Measurements from ENCODE around the gene WDFY4.

GRCh38 chr10:48701139-48701901 is 16.6 kb downstream of the WDFY4 start:
- TF ChIP-seq POLR2A (IDR thresholded peaks at IDR 0.05) (no peak), POLR2AphosphoS5 (IDR thresholded peaks at IDR 0.05) (peak in 1 of 3 donors; percentile 17)
- TF ChIP-seq, protein P1, sequence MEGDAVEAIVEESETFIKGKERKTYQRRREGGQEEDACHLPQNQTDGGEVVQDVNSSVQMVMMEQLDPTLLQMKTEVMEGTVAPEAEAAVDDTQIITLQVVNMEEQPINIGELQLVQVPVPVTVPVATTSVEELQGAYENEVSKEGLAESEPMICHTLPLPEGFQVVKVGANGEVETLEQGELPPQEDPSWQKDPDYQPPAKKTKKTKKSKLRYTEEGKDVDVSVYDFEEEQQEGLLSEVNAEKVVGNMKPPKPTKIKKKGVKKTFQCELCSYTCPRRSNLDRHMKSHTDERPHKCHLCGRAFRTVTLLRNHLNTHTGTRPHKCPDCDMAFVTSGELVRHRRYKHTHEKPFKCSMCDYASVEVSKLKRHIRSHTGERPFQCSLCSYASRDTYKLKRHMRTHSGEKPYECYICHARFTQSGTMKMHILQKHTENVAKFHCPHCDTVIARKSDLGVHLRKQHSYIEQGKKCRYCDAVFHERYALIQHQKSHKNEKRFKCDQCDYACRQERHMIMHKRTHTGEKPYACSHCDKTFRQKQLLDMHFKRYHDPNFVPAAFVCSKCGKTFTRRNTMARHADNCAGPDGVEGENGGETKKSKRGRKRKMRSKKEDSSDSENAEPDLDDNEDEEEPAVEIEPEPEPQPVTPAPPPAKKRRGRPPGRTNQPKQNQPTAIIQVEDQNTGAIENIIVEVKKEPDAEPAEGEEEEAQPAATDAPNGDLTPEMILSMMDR (IDR thresholded peaks at IDR 0.05): no peak
